ENCODE results near the gene GATD1. TPM values are rescaled to one million over a fixed set of nuclear protein-coding genes. Genes with fewer than 3 reads are reported as not detected.

GATD1 gene
- total and polyA plus RNA-seq, 9 of the 15 experiments (the other 6 are each of a cell fraction or from before 2014, with no cell fraction given): 2.8 to 144 (median 36.9) TPM

DNA sequence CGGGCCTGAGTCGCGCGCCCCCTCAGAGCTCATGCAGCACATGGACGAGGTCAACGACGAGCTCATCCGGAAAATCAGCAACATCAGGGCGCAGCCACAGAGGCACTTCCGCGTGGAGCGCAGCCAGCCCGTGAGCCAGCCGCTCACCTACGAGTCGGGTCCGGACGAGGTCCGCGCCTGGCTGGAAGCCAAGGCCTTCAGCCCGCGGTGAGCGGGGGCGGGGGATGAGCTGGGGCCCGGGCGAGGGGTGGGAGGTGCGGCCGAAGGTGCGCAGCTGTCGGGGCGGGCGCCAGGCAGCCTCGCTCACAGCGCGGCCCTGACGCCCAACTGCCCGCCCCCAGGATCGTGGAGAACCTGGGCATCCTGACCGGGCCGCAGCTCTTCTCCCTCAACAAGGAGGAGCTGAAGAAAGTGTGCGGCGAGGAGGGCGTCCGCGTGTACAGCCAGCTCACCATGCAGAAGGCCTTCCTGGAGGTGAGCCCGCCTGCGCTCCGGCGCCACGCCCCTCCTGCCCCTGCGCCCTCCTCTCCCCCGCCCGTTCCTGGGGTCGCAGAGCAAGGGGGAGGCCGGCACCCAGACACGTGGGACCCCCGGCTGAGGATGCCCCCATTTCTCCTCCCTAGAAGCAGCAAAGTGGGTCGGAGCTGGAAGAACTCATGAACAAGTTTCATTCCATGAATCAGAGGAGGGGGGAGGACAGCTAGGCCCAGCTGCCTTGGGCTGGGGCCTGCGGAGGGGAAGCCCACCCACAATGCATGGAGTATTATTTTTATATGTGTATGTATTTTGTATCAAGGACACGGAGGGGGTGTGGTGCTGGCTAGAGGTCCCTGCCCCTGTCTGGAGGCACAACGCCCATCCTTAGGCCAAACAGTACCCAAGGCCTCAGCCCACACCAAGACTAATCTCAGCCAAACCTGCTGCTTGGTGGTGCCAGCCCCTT, 50.7 kb downstream of the GATD1 start (continued):
- no peak for TF ChIP-seq GTF2F1 (IDR thresholded peaks at IDR 0.05; ENCODE audit: low read depth, low read length)
- peak; percentile 44; the same call in 1 of the 2 replicates for TF ChIP-seq TFAP4 (CRISPR knock-in tag; IDR thresholded peaks at IDR 0.05; ENCODE audit: borderline replicate concordance)
- no peak for TF ChIP-seq ZBTB12 (CRISPR knock-in tag; IDR thresholded peaks at IDR 0.05)
- TF ChIP-seq ATF4 (CRISPR knock-in tag; IDR thresholded peaks at IDR 0.05): no peak
- TF ChIP-seq ELF4 (CRISPR knock-in tag; IDR thresholded peaks at IDR 0.05): no peak
- no peak for TF ChIP-seq ZFP91 (CRISPR knock-in tag; IDR thresholded peaks at IDR 0.05)
- TF ChIP-seq HBP1 (CRISPR knock-in tag; IDR thresholded peaks at IDR 0.05): no peak
- no peak for TF ChIP-seq COPS2 (conservative IDR thresholded peaks at IDR 0.05)
- TF ChIP-seq ESRRA (IDR thresholded peaks at IDR 0.05; ENCODE audit: borderline replicate concordance, low read depth): no peak
- no peak for TF ChIP-seq HMGXB4 (CRISPR knock-in tag; IDR thresholded peaks at IDR 0.05)
- no peak for TF ChIP-seq ZNF699 (CRISPR knock-in tag; IDR thresholded peaks at IDR 0.05; ENCODE audit: insufficient replicate concordance)
- TF ChIP-seq BRD9 (IDR thresholded peaks at IDR 0.05; ENCODE audit: low read depth, partially characterized antibody): no peak
- no peak for TF ChIP-seq POLR2H (tag; IDR thresholded peaks at IDR 0.05; ENCODE audit: low read depth)
- TF ChIP-seq U2AF2 (optimal IDR thresholded peaks at IDR 0.05; ENCODE audit: low read depth, low read length): no peak
- TF ChIP-seq USF2 (CRISPR knock-in tag; IDR thresholded peaks at IDR 0.05): no peak
- 0 out of 2 replicates have a peak, but pooled peaks have one; percentile 30 for TF ChIP-seq CREM (IDR thresholded peaks at IDR 0.05; ENCODE audit: low read depth)

Measured in K562 (cell line).